Endometrial microvascular endothelial cells (primary cell): ENCODE measurements around the gene ZNF469. TPM values are rescaled to one million over a fixed set of nuclear protein-coding genes. Genes with fewer than 3 reads are reported as not detected.

Source experiments
- in situ Hi-C: cut with HindIII; loops from 2 replicates; pipeline ENCODE4 v1.10.0; 2017; ENCODE audit warnings: low sequenced_read_pairs, low pct_unique_long_range_greater_than_20kb; ENCODE audit errors: inconsistent ontology term
- total RNA-seq: library from RNA; depleted of rRNA; stranded (reverse); fragments of >200 nt; gene quantifications from one replicate; pipeline ENCODE4 v1.2.3, GENCODE V29; 2015; ENCODE audit errors: inconsistent ontology term

The ZNF469 gene
- 1.6 TPM for total RNA-seq

GRCh38 chr16:88382491-88383400 lies at the start of gene ZNF469:
Gene ZNF469 (plus strand): TSS chr16:88382959. CDS start chr16:88427471, 44,512 bp downstream.
- in situ Hi-C loops, result no loop called here

- in situ Hi-C loops, result no loop called here
Observed at GRCh38 chr16:88333848-88334777, 48.6 kb upstream of the ZNF469 start.

GRCh38 chr16:88334778-88335720 lies 47.7 kb upstream of the ZNF469 start:
- in situ Hi-C loops, result no loop called here

- in situ Hi-C loops, result no loop called here
Observed at GRCh38 chr16:88337021-88337420, 45.7 kb upstream of the ZNF469 start.

GRCh38 chr16:88337538-88337937 lies 45.2 kb upstream of the ZNF469 start:
- in situ Hi-C loops, result no loop called here

GRCh38 chr16:88338111-88338510 lies 44.6 kb upstream of the ZNF469 start:
- in situ Hi-C loops, result no loop called here

- in situ Hi-C loops, result no loop called here
Observed at GRCh38 chr16:88338896-88339295, 43.9 kb upstream of the ZNF469 start.

GRCh38 chr16:88339930-88340754 lies 42.6 kb upstream of the ZNF469 start:
- in situ Hi-C loops, result no loop called here

- in situ Hi-C loops, result no loop called here
Observed at GRCh38 chr16:88340755-88341150, 42.0 kb upstream of the ZNF469 start.

GRCh38 chr16:88341551-88342290 lies 41.0 kb upstream of the ZNF469 start:
- in situ Hi-C loops, result no loop called here

GRCh38 chr16:88342491-88342890 lies 40.3 kb upstream of the ZNF469 start:
- in situ Hi-C loops, result no loop called here

- in situ Hi-C loops, result no loop called here
Observed at GRCh38 chr16:88343271-88343791, 39.4 kb upstream of the ZNF469 start.

GRCh38 chr16:88344411-88345030 lies 38.2 kb upstream of the ZNF469 start:
- in situ Hi-C loops, result no loop called here

GRCh38 chr16:88345031-88345720 lies 37.6 kb upstream of the ZNF469 start:
- in situ Hi-C loops, result no loop called here

GRCh38 chr16:88345721-88346560 lies 36.8 kb upstream of the ZNF469 start:
- in situ Hi-C loops, result no loop called here
